Measurements from ENCODE around the gene CMTM7.

GRCh38 chr3:32355751-32356291 is 35.8 kb upstream of the CMTM7 start:
- TF ChIP-seq CTCF (IDR thresholded peaks at IDR 0.05; ENCODE audit: low read depth, low read length, poor library complexity, severe bottlenecking): no peak
- TF ChIP-seq EZH2phosphoT487 (IDR thresholded peaks at IDR 0.05; ENCODE audit: borderline replicate concordance, low read length): no peak

All from DOHH2 (cell line).